Hematopoietic multipotent progenitor cell (in vitro differentiated cells): ENCODE measurements around the gene ARID5B. TPM values are rescaled to one million over a fixed set of nuclear protein-coding genes. Genes with fewer than 3 reads are reported as not detected.
"Not testable (repeated sequence)": the region's sequence is repeated elsewhere in the genome, so short reads cannot be mapped to it uniquely, and the experiment has no call there.

ENCODE experiments used
- DNase-seq, 3 donors: peaks; one replicate each; pipeline ENCODE4 v3.0.0-alpha.2; 2011 to 2015; ENCODE audit warnings: low read depth in 2 of 3, low spot score in 2 of 3
- total RNA-seq: library from RNA; depleted of rRNA; stranded (reverse); fragments of >200 nt; gene quantifications from one replicate; pipeline ENCODE4 v1.2.3, GENCODE V29; 2012

ARID5B gene
- total RNA-seq, 1 donor, result 11.3 TPM

DNA sequence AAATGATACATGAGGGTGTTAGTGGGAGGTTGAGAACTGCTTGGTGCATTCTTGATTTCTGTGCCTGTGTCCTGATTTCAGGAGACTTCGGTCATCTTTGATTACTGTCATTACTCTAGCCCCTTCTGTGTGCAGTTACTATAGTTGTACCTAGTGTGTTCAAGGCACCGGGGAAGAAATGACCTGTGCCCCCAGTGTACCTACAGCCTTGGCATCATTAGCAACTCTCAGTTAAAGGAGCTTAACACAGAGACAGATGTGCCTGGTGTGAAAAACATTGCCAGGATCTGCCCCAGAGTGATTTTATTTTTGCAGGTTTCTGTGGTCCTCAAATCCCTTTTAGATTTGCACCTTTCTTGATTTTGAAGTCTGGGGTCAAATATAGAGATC lies 62.2 kb downstream of the ARID5B start:
- DNase-seq, result no peak

DNA sequence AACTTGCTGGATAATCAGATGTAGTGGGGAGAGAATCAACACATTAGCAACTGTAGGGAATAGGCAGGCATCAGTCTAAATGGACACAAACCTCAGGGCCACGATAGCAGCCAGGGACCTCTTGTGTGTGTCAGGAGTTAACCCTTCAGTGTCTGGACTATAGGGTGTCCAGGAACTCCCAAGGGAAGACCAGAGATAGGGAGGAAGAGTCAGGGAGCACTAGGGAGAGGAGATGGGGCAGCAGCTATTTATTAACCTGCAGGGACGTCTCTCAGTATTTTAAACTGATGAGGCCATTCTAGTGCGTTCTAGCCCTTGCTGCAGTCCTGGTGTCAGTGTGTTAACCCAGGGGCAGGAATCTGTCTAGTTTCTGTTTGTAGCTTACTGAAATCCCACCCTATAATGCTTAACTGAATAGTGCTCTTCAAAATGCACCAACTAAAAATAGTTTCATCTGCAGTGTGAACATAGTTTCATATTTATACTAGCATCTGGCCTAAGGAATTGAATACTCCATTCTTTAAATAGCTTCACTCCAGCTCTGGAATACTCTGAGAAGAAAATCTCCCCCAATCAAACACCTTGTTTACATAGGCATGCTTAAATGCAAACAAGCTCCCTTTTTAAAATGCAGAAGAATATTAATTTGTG lies 62.7 kb downstream of the ARID5B start:
- no peak for DNase-seq

DNA sequence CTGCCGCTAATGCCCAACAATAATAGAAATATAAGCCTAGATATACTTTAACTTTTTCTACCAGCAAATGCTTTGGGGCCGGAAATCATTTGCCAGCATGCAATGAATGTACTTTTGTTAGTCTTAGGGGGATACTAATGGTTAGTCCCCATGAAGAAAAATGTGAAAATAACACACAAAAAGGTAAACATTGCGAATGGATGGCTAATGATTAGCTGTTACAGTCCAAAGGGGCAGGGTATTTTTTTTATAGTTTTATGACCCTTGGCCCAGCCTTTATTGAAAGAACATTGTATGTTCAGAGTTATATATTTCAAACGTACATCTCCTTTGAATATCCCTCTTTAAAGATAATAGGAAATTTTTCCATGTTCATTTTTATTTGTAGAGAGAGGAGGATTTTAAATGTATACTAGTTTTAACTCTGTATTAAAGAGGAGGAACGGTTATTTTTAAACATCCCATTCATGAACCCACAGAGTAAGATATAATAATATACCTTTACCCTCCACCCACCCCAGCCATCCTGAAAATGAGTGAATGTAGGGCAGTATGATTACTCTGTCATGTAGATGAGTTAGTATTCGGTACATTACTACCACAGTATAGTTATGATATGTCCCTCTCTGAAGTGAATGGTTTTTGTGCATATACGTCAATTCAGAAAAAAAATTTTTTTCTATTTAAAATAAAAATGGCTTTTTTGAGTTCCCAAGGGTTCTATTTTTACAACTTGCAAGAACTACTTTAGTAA lies 63.6 kb downstream of the ARID5B start:
- DNase-seq, result no peak

DNA sequence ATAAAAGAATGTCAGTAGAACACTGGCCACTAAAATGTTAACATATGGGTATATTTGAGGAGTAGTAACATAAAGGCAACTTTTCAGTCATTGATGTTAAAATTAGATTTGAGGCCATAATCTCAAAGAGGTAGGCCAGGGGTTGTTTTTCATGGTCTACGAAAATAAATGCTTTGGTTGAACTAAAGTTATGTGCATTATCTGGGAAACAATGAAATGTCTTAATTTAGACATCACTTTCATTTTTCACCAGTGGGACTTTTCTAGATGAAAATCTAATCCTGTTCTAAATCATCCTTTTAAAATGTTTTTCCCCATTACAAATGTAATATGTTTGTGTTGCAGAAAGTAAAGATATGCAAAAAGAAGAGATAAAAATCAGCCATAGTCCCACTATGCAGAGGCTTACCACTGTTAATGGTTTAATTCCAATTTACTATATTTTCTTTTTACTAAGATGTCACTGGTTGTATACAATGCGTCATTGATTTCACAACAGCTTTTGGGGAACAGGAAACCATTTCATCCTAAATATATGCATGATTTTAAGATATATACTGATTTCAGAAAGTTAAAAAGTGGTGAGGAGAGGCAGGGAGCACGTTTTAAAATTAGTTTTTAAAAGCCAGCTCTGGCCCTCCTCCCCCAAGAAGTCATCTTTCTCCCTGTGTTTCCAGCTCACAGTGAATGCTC lies 64.3 kb downstream of the ARID5B start:
- no peak for DNase-seq

DNA sequence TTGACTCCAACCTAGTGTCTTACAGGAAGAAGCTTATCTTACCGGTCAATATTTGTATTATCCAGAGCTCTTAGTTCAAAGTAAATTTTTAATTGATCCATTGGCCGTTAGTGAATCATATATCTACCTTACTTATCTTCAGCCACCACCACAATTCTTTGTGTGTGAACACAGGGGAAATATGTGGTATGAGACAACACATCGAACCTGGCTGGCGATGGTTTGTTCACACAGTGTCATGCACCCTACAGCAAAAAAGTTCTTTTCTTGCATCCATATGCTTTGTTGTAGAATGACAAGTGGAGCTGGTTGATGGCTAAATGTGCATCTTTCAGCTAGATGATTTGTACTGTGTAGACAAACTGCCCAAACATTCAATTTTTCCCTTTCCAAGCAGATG lies 65.8 kb downstream of the ARID5B start:
- DNase-seq, result no peak

DNA sequence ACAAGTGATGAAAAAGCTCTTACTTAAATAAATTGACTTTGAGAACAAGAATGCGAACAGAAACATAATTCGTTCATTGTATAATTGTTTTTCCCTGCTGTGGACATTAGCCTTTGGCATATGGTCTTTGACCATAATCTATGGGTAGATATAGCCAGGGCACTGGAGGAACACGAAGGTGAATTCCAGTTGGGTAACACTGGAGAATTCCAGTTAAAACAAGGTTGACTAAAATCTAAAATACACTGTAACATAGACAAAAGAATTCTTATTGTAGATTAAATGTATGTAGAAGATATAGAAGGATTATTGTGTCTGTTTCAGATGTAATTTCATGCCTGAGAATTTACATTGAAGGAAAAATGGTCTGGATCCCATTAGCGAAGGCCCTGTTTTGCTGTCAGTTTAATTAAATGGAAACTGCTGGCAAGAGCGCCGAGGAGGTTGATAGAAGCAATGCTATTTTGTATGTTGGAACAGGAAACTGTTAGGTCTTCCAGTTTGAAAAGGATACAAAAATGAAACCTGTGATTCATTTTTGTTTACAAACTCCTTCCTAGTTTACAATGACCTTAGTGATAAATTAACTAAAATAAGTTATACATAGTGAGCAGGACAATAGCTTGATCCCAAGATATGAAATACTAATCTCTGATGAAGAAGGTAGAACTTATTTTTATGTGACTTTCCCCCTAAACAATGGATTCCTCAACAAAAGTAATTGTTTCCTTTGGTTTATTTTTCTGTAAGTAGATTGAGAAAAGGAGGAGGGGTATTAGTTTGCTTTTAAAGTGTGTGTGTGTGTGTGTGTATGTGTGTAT lies 68.9 kb downstream of the ARID5B start:
- no peak for DNase-seq

DNA sequence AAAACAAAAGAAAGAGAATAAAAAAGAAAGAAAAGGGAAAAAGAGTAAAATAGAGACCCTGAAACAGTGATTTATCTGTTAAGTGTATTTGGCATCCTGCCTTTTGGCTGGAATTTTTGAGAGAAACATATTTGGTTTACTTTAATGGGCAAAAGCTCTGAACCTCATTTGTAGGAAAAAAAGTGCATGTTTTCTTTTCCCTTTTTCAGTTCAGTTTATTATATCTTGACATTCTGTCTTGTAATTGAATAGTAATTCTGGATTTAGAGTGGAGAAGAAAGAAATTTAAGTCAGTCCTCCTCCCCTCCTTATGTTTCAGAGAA lies 69.5 kb downstream of the ARID5B start:
- DNase-seq, result no peak

DNA sequence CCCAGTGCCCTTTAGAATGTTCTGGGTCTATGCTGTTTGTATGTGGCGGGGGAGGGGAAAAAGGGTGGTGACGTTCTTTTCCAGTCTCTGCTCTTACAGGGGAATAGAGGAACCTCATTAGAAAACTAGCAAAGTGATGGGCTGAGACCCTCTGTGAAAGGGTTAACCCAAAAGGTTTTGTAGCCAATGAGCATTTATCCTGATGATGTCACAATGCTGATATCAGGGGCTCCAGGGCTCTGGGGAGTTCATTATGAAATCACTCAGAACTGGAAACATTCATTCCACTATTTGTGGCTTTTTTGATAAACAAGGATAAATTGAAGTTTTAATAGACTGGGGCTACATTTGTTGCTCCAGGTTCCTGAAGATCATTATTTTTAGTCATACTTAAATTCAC lies 71.7 kb downstream of the ARID5B start:
- DNase-seq, result no peak

DNA sequence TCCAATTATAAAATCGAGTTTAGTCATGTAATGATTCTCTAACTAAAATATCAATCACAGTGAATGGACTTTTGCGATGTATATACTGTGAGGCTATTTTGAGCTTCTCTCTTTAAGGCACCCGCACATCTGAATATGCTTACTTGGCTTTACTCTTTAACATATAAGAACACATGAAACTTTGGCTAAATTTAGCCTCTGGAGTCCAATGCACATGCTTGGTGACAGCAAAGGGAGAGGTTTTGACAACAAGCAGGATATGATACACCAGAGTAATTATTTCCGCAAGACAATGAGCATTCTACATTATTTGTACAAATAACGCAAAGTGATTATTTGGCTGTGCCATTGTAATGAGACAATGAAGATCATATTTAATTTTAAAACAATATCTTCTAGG lies 72.4 kb downstream of the ARID5B start:
- no peak for DNase-seq

DNA sequence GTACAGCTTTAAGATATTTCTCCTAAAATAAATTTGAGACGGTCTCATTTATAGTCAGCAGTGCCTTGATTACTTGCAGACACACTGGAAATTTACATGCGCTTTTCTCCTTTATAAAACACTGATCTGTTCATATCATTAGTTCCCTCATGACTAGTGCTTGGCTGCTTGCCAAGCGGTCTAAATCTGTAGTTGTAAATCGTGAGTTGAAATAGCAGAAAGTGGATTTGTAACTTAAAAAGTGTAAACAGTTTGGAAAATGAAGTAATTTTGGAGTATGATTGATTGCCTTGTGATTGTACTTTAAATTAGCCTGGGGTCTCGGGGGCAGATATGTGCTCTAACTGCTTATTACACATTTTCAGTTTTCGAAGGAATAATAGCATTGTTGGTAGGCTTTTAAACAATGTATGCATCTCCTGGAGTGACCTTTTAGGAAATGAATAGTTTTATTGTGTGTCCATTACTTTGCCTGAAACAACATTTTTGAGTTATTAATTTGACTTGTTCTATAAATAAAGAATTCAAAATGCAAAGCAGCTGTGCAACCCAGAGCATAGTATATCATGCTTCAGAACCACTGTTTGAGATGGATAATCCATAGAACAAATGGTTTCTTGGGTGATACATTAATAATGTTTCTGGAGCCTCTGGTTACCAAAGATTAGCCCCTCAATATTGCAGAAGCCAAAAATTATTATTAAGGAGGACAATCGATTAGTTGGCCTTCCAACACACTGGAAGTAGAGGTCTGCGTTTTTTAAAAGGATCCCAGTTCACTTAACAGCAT lies 73.3 kb downstream of the ARID5B start:
- DNase-seq, result peak in 1 of 3 donors; percentile 47

DNA sequence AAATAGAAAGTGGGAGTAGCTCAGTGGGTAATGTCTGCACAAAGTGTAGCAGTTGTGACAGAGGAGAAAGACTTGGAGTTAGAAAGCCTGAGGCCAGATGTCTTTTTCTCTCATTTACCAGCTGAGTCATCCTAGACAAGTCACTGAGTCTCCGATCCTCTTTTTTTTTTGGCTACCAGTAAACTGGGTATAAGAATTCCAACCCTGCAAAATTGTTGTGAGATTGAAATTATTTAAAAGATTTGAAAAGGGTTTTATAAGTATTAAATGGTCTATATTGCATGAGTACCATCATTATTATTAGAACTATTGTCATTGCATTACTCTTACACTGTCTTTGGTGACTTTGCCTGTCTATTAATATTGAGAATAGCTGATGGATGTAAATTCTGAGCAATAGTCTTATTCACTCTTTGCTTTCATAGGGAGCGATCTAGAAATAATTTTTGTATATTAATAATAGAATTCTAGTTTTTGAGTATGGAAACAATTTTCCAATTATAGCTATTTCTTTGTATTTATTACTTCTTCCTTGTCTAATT lies 74.0 kb downstream of the ARID5B start:
- DNase-seq, result no peak

DNA sequence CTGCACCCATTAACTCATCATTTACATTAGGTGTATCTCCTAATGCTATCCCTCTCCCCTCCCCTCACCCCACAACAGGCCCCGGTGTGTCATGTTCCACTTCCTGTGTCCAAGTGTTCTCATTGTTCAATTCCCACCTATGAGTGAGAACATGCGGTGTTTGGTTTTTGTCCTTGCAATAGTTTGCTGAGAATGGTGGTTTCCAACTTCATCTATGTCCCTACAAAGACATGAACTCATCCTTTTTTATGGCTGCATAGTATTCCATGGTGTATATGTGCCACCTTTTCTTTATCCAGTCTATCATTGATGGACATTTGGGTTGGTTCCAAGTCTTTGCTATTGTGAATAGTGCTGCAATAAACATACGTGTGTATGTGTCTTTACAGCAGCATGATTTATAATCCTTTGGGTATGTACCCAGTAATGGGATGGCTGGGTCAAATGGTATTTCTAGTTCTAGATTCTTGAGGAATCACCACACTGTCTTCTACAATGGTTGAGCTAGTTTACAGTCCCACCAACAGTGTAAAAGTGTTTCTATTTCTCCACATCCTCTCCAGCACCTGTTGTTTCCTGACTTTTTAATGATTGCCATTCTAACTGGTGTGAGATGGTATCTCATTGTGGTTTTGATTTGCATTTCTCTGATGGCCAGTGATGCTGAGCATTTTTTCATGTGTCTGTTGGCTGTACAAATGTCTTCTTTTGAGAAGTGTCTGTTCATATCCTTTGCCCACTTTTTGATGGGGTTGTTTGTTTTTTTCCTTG lies 75.6 kb downstream of the ARID5B start:
- not testable (repeated sequence) for DNase-seq

DNA sequence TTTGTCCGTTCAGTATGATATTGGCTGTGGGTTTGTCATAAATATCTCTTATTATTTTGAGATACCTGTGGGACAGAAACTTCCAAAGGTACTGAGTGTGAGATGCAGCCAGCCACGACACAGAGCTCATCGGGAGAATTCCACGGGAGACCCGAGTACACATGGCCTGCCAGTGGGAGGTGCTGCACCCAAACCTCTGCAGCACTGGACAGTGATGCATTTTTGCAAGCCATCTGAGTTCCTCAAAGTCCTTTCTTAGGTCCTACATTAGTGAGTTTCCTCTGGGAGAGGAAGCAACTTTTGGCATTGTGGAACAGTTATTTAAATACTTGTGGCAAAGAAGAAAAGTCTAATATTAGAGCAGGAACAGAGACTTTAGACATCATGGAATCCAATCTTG lies 77.5 kb downstream of the ARID5B start:
- DNase-seq, result no peak

DNA sequence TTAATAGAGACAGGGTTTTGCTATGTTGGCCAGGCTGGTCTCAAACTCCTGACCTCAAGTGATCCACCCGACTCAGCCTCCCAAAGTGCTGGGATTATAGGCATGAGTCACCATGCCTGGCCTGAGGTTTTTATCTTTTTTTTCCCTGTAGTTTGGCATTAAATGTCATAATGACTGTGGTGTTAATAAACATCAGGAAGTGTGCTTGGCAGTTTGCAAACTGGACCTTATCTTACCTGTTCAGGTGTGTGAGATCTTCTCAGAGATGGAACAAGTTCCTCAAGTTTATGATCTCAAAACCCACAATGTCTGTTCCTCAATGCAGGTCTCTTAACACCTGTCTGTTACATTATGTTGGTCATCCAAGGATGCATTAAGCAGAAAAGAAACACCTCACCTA lies 80.0 kb downstream of the ARID5B start:
- no peak for DNase-seq

DNA sequence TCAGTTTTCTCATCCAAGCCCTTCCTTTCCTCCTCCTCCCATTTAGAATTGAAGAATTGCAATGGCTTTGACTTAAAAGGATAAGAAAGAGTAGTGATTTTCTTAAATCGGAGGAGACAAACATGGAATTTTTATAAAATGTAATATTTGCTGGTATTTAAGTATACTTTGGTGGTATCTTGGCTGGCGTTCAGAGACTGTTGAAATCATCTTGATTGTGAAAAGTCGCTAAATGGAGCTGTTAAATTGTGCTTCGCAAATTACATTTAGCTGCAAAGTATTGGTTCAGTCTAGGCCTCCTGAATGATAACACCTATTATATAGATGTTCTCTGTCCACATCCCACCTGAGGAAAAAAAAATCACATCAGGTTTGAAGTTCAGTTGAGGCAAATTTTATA lies 81.8 kb downstream of the ARID5B start:
- DNase-seq, result no peak

DNA sequence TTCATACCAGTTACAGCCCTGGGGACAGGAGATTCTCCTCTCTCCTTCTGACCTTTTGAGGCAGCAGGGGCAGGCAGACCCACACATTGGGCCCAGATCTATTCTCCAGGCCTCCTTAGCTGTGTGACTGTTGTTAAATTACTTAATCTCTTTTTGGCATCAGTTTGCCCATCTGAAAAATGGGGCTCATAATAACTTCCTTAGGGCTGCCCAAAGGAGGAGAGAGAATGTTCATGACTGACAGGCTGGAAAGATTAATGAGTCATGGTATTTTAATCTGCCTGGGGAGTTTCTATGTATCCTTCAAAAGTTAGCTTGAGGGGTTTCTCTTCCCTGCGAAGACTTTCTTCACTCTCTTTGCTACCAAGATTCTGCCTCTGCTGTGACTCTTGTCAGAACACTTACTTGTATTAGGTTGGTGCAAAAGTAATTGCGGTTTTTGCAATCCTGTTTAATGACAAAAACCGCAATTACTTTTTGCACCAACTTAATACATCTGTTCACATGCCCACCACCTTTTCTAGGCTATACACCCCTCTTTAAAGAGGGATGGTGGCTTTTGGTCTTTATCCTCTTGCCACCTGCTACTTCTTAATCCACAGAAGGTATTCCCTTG lies 83.4 kb downstream of the ARID5B start:
- DNase-seq, result no peak

DNA sequence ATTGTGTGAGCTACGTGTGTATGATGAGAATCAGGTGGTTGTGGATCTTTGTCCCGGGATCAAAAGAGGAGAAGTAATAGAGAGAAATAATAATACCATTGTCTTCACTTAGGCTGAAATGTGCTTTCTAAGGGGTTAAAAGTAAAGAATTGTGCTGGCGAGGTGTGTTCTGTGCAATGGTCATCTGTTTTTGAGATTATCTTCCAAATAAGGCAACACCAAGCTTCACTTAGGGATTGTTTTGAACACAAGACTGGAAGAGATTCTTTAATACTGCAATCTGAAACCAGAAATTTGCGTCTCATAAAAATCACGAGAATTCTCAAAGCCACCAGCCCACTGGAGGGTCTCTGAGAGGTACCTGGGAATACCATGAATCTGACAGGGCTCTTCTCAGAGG lies 84.2 kb downstream of the ARID5B start:
- no peak for DNase-seq

DNA sequence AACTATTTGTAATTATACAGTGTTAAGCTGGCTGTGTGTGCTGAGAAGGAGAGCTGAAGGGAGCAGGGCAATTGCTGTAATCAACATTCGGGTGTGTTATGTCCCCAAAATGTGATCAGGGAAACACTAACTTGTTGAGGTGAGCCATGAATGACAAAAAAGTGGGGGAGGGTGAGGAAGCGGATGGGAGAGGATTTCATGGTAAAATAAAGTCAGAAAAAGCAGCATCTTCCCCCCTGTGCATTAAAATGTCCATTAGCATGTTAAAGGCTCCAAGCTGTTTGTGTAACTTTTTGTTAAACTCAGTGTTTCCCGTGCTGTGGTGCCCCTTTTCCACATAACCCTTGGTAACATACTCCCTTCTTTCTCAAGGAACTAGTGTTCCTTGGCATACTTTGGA lies 84.9 kb downstream of the ARID5B start:
- no peak for DNase-seq
